ENCODE results near the gene SPRR2D.
"Not testable (repeated sequence)": the region's sequence is repeated elsewhere in the genome, so short reads cannot be mapped to it uniquely, and the experiment has no call there.

SPRR2D gene

DNA sequence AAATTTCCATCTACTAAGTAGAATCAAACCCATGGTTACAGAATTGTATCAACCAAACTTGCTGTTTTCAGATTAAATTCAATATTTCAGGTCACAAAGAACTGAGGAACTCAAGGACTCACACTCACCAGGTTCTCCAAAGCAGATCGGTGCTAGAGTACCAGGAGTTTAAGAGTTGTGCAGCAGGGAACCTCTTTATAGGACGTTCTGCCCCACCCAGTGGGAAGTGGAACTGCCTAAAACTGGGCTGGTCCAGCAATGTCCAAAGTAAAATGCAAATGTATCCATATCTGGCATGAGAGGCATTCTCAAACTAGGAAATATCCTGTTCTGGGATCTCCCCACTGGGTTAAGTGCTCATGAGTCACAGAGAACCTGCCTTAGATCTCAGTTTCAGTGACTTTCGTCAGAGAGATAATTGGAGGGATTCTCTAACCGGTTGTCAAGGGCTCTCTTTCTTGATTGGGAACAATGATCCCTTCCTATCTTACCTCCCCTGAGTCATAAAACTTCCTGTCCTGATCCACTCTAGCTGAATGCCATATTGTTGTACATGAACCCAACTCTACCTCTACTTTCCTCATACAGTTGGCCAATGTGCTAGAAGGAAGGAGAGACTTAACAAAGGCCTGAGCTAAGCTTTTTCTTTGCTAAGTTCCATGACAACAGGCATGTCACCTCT is at the start of gene SPRR2D:
Gene SPRR2D (minus strand): TSS at position 171 of the 682 bp plus-strand sequence. CDS start 774 bp downstream, outside the sequence.
- no peak for DNase-seq

DNA sequence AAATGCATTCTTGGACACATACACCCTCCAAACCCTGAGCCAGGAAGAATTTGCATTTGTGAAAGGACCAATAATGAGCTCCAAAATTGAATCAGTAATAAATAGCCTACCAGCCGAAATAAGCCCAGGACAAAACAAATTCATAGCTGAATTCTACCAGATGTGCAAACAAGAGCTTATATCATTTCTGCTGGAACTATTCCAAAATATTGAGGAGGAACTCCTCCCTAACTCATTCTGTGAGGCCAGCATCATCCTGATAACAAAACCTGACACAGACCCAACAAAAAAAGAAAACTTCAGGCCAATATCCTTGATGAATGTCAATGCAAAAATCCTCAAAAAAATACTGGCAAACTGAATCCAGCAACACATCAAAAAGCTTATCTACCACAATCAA is 46.7 kb upstream of the SPRR2D start:
- DNase-seq = no peak

DNA sequence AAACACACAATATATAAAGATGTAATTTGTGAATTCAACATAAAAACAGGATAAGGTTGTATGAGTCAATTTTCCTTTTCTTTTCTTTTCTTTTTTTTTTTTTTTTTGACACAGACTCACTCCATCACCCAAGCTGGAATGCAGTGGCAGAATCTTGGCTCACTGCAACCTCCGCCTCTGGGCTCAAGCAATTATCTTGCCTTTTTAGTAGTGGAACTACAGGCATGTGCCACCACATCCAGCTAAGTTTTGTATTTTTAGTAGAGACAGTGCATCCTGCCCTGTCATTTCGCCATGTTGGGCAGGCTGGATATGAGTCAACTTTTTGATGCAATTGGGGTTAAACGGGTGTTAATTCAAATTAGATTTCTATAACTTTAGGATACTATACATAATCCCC is 40.8 kb upstream of the SPRR2D start:
- DNase-seq = no peak

- DNase-seq = no peak
Observed at GRCh38 chr1:153072806-153073726, 32.1 kb upstream of the SPRR2D start.

DNA sequence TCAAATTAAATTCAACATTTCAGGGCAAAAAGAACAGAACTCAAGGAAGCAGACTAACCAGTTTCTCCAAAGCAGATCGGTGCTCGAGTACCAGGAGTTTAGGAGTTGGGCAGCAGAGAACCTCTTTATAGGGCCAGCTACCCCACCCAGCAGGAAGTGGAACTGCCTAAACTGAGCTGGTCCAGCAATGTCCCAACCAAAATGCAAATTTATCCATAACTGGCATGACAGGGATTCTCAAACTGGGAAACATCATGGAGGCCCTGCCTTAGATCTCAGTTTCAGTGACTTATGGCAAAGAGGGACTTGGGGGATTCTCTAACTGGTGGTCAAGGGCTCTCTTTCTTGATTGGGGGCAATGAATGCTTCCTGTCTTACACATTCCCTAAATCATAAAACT is 30.6 kb upstream of the SPRR2D start, which contains the start of gene SPRR2B:
Gene SPRR2B (minus strand): TSS at position 101 of the 400 bp plus-strand sequence. CDS start 772 bp downstream, outside the sequence.
- no peak for DNase-seq

GRCh38 chr1:153070243-153070642 is 29.3 kb upstream of the SPRR2D start:
- DNase-seq = no peak

- no peak for DNase-seq
Observed at GRCh38 chr1:153058826-153059784, 18.2 kb upstream of the SPRR2D start.

DNA sequence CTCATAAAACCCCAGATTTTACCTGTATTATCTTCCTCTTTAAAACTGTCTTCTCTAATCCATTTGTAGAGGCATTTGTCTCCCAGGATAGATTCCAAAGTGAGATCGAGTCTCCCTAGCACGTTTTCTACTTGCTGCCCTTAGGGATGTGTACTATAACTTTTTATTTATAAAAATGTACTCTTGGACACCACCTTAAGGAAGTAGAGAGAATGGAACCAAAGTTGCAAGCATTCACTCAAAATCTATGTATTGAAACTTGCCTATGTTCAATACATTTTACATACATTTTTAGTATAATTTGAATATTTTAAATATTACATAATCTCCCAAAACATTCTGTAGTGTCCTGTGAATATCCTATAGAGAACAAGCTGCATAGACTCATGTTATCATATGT is 17.2 kb upstream of the SPRR2D start:
- DNase-seq = no peak

GRCh38 chr1:153057375-153057774 is 16.5 kb upstream of the SPRR2D start, which contains the start of gene SPRR2A:
SPRR2A (minus strand) TSS chr1:153057512; CDS start chr1:153056735, 777 bp downstream.
- DNase-seq = no peak

- DNase-seq = not testable (repeated sequence)
Observed at GRCh38 chr1:153056111-153056510, 15.2 kb upstream of the SPRR2D start.

- no peak for DNase-seq
Observed at GRCh38 chr1:153049211-153049610, 8.3 kb upstream of the SPRR2D start.

DNA sequence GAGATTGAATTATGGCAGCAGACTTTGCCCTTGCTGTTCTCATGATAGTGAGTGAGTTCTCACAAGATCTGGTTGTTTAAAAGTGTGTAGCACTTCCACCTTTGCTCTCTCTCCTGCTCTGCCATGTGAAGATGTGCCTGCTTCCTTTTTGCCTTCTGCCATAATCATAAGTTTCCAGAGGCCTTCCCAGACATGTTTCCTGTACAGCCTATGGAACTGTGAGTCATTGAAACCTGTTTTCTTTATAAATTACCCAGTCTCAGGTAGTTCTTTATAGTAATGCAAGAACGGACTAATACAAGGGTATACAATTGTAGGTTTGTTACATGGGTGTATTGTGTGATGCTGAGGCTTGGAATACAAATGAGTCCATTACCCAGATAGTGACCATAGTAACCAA is 5.7 kb downstream of the SPRR2D start:
- no peak for DNase-seq

DNA sequence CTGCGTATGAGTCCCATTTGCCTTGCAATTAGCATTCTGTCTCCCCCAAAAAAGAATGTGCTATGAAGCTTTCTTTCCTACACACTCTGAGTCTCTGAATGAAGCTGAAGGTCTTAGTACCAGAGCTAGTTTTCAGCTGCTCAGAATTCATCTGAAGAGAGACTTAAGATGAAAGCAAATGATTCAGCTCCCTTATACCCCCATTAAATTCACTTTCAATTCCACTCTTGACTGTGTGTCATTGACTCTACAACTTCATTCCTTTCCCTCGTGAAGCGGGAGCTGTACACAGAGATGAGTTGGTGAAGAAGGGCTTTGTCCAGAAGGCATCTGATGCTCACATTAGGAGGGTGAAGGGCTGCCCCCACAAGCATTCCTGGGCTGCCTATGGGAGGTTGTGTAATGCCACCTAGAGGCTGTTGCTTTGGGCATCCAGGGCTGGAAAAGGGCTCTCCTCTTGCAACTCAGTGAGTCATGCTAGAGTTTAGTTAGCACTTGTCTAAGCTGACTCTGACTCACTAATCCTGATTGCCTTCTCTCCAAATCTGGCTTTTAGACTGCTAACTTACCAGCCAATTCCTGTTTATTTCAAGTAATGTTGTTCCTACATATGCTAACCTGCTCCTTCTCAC is 8.1 kb downstream of the SPRR2D start:
- DNase-seq = no peak

- no peak for DNase-seq
Observed at GRCh38 chr1:153032073-153032472, 8.8 kb downstream of the SPRR2D start.

DNA sequence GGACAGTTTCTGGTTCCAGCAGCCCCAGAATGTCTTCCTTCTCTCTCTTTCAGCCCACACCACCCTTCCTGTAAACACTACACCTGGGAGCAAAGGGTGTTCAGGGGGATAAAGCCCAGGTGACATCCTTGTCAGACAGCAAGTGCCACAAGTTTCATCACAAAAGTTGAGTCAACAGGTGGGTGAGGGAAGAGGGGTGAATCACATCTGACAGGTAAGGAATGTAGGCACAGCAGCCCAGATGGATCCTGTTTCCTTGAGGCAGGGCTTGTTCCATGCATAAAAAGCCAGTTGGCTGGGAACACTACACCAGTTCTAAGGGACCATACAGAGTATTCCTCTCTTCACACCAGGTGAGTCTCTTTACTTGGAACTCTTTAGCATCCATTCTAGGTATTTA is 10.0 kb downstream of the SPRR2D start, which contains the start of gene SPRR1B:
Gene SPRR1B (plus strand): TSS at position 309 of the 400 bp plus-strand sequence. CDS start 1,143 bp downstream, outside the sequence.
- no peak for DNase-seq

GRCh38 chr1:153028766-153029165 is 12.2 kb downstream of the SPRR2D start:
- DNase-seq = no peak

DNA sequence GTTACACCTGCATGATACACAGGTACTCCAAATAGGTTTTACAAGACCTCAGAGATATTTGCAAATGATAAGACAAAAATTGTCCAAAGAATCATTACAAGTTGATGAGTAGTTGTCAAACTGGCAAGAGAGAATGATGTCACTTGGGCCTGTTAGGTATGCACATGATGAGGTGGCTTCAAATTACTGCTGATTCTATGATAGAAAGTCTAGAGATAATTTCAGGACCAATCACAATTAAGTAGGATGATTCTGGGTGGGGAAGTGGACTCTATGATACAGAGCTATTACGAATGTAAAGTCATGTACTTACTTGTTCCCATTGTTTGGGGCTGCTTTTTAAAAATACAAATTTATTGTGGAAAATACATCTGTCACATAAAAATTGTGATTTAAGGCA is 15.1 kb downstream of the SPRR2D start:
- no peak for DNase-seq

DNA sequence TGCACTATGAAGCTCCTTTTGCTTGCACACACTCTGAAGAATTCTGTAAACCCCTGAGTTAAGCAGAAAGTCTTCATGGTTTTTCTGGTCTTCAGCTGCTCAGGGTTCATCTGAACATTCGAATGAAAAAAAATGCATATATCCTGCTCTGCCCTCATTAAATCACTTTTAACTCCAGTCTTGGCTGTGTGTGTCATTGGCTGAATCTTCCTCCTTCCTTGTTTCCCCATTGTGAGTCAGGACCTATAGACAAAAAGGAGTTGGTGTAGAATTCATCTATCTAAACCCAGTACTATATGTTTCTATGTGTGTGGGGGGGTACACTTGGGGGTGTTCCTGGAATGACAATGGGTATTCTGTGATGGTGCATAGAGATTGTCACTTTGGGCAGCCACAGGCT is 16.5 kb downstream of the SPRR2D start:
- no peak for DNase-seq

DNA sequence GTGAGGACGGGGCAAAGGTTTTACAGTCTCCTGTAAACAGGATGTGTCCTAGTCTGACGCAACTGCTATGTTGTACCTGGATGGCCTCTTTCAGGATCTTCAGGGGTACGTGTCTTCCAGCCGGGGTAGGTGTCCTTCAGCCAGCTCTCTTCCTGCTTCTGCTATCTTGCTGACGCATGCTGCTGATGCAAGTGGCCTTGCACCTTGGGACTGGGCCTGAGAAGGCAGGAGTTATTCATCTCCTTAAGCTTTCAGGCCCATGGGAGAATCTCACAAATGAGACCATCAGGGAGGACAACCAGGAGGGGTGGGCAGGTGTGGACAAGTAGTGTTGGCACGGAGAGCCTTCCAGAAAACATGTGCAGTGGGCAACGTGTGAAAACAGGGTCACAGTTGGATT is 17.8 kb downstream of the SPRR2D start:
- no peak for DNase-seq

- not testable (repeated sequence) for DNase-seq
Observed at GRCh38 chr1:153022340-153022739, 18.6 kb downstream of the SPRR2D start.

DNA sequence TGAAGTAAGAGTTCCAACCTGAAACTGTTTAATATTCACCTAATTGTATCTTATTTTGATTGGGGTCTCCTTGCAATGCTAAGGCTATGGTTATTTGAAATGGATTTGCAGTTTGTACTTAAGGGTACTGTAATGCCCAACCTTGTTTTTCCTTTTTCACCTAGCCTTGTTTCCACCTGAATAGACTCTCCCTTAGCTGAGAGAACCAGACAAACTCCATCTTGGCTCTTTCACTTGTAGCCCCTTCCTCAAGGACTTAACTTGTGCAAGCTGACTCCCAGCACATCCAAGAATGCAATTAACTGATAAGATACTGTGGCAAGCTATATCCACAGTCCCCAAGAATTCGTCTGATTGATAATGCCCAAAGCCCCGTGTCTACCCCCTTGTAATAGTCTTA is 19.1 kb downstream of the SPRR2D start:
- DNase-seq = not testable (repeated sequence)

DNA sequence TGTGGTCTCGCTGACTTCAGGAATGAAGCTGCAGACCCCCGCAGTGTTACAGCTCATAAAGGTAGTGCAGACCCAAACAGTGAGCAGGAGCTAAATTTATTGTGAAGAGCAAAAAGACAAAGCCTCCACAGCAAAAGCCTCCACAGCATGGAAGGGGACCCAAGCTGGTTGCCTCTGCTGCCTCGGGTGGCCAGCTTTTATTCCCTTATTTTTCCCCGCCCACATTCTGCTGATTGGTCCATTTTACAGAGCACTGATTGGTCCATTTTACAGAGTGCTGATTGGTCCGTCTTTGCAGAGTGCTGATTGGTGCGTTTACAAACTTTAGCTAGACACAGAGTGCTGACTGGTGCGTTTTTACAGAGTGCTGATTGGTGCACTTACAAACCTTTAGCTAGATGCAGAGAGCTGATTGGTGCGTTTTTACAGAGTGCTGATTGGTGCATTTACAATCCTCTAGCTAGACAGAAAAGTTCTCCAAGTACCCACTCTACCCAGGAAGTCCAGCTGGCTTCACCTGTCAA is 29.6 kb downstream of the SPRR2D start:
- not testable (repeated sequence) for DNase-seq
